WERI-Rb-1 (cell line): ENCODE measurements around the gene SLC35G3.
"Not testable (repeated sequence)": the region's sequence is repeated elsewhere in the genome, so short reads cannot be mapped to it uniquely, and the experiment has no call there.

Experiments
- DNase-seq: peaks from one replicate; pipeline ENCODE4 v3.0.0-alpha.2; 2020
- H3K27ac ChIP-seq: fragments of 250-450 bp; sonication (Bioruptor Pico); 2 replicates; pipeline ENCODE4 v1.5.1; 2020; ENCODE audit warnings: mild to moderate bottlenecking, moderate library complexity
- H3K27me3 ChIP-seq: fragments of 250-450 bp; sonication (Bioruptor Pico); 2 replicates; pipeline ENCODE4 v1.5.1; 2021; ENCODE audit warnings: mild to moderate bottlenecking, low read depth, moderate library complexity; ENCODE audit not compliant: insufficient read depth, severe bottlenecking
- H3K36me3 ChIP-seq: fragments of 250-450 bp; sonication (Bioruptor Pico); 2 replicates; pipeline ENCODE4 v1.5.1; 2020; ENCODE audit warnings: mild to moderate bottlenecking, moderate library complexity
- H3K4me3 ChIP-seq: 2 replicates; pipeline ENCODE4 v1.5.1; 2011; ENCODE audit warnings: low read depth, mild to moderate bottlenecking, control low read depth, low read length
- H3K9me3 ChIP-seq: fragments of 250-450 bp; sonication (Bioruptor Pico); 2 replicates; pipeline ENCODE4 v1.5.1; 2021; ENCODE audit warnings: mild to moderate bottlenecking, moderate library complexity; ENCODE audit not compliant: severe bottlenecking
- TF ChIP-seq, protein P1 (sequence below): IDR thresholded peaks from 2 replicates; pipeline ENCODE4 v1.5.1; 2011; ENCODE audit warnings: low read depth, mild to moderate bottlenecking, control low read depth, inconsistent platforms, low read length

Gene SLC35G3

DNA sequence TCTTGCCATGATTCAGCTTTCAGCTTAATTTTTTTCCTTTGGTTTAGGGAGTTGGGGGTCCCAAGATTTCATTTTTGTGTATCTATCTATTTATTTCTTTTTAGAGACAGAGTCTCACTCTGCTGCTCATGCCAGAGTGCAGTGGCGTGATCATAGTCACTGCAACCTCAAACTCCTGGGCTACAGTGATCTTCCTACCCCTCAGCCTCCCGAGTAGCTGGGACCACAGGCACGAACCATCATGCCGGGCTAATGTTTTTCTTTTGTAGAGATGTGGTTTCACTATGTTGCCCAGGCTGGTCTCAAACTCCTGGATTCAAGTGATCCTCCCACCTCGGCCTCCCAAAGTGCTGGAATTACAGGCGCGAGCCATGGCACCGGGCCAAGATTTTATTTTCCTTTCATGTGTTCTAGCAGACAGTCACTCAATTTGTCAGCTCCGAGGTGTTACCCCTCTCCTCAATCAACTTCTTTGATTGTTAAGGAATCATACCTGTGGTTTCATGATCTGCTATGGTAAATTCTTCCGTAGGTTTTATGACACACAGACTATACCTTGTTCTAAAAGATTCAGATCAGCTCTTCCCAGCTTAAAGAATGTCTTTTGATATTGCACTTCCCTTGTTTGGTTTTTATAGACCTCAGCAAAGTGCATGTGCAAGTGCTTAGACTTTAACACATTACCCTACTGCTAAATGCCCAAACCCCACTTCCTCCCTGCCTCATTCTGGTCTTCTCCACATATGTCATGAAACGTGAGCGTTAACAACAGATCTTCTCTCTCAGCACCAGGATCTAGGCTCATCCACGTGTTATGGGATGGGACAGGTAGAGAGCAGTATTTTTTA lies 33.6 kb downstream of the SLC35G3 start:
- no peak overlapping the region for H3K27ac ChIP-seq
- no peak for DNase-seq
- H3K9me3 ChIP-seq = peaks cover 3% of the 10 kb centered on the region
- no peak overlapping the region for H3K4me3 ChIP-seq
- peaks cover 68% of the 10 kb centered on the region for H3K27me3 ChIP-seq
- TF ChIP-seq, protein P1, sequence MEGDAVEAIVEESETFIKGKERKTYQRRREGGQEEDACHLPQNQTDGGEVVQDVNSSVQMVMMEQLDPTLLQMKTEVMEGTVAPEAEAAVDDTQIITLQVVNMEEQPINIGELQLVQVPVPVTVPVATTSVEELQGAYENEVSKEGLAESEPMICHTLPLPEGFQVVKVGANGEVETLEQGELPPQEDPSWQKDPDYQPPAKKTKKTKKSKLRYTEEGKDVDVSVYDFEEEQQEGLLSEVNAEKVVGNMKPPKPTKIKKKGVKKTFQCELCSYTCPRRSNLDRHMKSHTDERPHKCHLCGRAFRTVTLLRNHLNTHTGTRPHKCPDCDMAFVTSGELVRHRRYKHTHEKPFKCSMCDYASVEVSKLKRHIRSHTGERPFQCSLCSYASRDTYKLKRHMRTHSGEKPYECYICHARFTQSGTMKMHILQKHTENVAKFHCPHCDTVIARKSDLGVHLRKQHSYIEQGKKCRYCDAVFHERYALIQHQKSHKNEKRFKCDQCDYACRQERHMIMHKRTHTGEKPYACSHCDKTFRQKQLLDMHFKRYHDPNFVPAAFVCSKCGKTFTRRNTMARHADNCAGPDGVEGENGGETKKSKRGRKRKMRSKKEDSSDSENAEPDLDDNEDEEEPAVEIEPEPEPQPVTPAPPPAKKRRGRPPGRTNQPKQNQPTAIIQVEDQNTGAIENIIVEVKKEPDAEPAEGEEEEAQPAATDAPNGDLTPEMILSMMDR = no peak
- no peaks in the 10 kb centered on the region for H3K36me3 ChIP-seq

GRCh38 chr17:35159940-35160339 lies 34.3 kb downstream of the SLC35G3 start:
- Histone ChIP-seq H3K27ac (no peak overlapping the region), H3K9me3 (peaks cover 3% of the 10 kb centered on the region), H3K27me3 (peaks cover 61% of the 10 kb centered on the region), H3K36me3 (no peaks in the 10 kb centered on the region), H3K4me3 (no peak overlapping the region)
- DNase-seq = no peak
- TF ChIP-seq, protein P1 = no peak

DNA sequence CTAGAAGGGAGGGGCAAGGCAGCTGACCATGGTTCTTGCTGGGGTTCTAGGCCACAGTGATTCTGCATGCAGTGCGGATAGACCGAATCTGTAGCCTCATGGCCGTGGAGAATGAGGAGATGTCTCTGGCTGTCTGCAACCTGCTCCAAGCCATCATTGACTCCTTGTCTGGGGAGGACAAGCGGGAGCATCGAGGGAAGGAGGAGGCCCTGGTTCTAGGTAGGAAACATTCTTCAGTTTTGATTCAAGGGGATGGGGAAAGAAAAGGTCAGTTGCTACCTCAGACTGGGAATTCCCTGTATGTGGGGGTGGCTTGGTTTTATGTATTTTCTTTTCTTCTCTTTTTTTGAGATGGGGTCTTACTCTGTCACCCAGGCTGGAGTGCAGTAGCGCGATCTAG lies 38.9 kb downstream of the SLC35G3 start:
- no peaks in the 10 kb centered on the region for H3K9me3 ChIP-seq
- no peaks in the 10 kb centered on the region for H3K36me3 ChIP-seq
- no peak overlapping the region for H3K4me3 ChIP-seq
- no peak for DNase-seq
- TF ChIP-seq, protein P1 = no peak
- no peak overlapping the region for H3K27ac ChIP-seq
- peaks cover 21% of the 10 kb centered on the region for H3K27me3 ChIP-seq

GRCh38 chr17:35154196-35155165 lies 39.7 kb downstream of the SLC35G3 start:
- no peak overlapping the region for H3K27ac ChIP-seq
- no peak for DNase-seq
- H3K9me3 ChIP-seq = no peaks in the 10 kb centered on the region
- no peak overlapping the region for H3K4me3 ChIP-seq
- TF ChIP-seq, protein P1 = no peak
- H3K27me3 ChIP-seq = peaks cover 13% of the 10 kb centered on the region
- H3K36me3 ChIP-seq = no peaks in the 10 kb centered on the region

DNA sequence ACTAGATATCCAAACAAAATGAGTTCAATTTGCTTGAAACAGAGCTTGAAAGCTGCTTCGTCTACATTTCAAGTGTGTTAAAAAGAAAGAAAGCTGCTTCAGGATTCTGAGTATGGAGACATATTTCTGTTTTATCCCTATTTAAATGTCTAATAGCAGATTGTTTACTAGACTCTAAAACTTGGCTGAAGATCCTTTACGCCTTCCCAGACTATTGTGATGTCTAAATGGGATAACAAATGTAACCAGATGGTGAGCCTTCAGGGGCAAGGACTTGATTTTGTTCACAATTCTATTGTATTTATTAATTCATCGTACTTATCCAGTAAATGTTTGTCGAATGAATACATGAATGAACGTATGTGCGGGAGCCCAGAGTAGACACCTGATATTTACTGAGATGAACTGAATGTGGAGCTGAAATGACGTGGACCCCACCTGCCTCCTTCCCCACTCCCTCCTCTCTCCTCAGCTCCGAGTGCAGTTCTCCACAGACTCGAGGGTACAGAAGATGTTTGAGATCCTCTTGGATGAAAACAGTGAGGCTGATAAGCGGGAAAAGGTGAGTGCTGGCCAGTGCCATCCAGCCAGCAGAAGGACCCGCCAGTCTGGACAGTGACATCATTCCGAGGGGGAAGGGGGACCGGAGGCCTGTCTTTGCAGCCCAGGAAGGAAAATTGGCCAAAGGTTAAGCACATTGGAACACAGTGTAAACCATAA lies 41.6 kb downstream of the SLC35G3 start:
- Histone ChIP-seq H3K4me3 (no peak overlapping the region), H3K36me3 (no peaks in the 10 kb centered on the region), H3K27ac (no peak overlapping the region), H3K9me3 (no peaks in the 10 kb centered on the region), H3K27me3 (no peaks in the 10 kb centered on the region)
- TF ChIP-seq, protein P1 = no peak
- DNase-seq = no peak

DNA sequence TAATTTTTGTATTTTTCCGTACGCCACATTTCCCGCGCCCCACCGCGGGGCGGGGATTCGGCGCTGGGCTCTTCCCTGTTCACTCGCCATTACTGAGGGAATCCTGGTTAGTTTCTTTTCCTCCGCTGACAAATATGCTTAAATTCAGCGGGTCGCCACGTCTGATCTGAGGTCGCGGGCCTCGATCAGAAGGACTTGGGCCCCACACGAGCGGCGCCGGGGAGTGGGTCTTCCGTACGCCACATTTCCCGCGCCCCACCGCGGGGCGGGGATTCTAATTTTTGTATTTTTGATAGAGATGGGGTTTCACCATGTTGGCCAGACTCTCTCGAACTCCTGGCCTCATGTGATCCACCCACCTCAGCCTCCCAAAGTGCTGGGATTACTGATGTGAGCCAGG lies 43.1 kb downstream of the SLC35G3 start:
- H3K4me3 ChIP-seq, H3K9me3 ChIP-seq, H3K36me3 ChIP-seq, H3K27me3 ChIP-seq, DNase-seq, H3K27ac ChIP-seq: not testable (repeated sequence)
